Renal cortex interstitium (tissue), 11 donors: Measurements from ENCODE around the gene CEL. TPM values are rescaled to one million over a fixed set of nuclear protein-coding genes. Genes with fewer than 3 reads are reported as not detected.
"Not testable (repeated sequence)": the region's sequence is repeated elsewhere in the genome, so short reads cannot be mapped to it uniquely, and the experiment has no call there.

Source experiments
- DNase-seq, 11 donors: peaks; one replicate each; pipeline ENCODE4 v3.0.0-alpha.2; 2013; ENCODE audit warnings: low read depth in 9 of 11, low spot score in 4 of 11; ENCODE audit errors: extremely low read depth in 1 of 11
- polyA plus RNA-seq, 3 donors: library from polyadenylated mRNA; unstranded; fragments of 120-200 nt; gene quantifications; one replicate each; pipeline ENCODE4 v1.2.1, GENCODE V29; 2013; ENCODE audit not compliant: insufficient read length in 3 of 3

The CEL gene
- polyA plus RNA-seq, 3 donors: 3.3 to 4.8 (median 4.0) TPM

DNA sequence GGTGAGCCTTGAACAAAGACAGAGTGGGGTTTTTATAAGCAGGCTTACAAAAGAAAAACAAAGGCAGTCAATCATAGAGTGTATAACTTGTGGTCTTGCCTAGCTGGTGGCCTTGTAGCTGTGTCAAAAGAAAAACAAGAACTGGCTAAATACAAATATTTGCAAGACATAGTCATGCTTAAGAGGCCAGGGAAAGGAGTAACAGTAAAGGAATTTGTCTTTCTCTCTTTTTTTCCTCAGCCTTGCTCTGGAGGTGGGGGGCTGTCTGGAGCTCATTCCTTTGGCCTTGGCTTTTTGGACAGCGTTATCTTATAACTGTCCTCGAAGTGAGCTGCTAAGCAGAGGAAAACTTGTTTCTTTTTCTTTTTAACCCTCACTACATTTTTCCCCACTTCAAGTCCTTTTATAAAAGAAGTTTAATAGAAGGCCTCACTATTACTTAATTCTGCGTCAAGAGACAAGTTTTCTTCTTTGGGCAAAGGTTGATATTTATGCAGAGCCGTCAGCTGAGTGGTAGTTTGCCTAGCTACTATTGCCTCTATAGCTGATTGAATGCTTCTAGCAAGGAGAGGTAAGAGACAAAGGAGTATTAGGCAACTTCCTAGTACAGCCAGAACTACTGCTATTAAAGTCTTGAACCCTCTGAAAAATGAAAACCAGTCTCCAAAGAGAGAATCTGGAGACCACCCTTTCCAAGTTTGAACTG is 14.3 kb downstream of the CEL start:
- no peak for DNase-seq

DNA sequence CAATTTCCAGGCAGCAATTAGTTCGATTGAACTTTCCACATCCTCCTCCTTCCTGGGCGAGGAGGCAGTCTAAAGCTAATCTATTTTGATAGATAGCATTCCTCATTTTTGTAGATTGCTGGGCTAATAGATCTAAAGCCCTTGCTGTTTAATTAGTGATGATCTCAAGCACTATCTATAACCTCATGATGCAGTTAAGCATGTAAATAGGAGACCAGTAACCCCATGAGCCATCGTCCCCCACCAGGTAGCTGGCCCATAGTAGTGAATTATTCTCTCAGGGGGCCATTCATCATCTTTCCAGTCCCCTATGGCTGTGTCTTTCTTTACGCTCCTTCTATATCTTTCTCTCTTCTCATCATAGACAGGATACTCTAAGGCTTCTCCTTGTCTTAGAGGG is 14.9 kb downstream of the CEL start:
- DNase-seq: no peak

GRCh38 chr9:133078486-133078885 is 16.7 kb downstream of the CEL start:
- DNase-seq: no peak

GRCh38 chr9:133080161-133080560 is 18.4 kb downstream of the CEL start:
- no peak for DNase-seq

DNA sequence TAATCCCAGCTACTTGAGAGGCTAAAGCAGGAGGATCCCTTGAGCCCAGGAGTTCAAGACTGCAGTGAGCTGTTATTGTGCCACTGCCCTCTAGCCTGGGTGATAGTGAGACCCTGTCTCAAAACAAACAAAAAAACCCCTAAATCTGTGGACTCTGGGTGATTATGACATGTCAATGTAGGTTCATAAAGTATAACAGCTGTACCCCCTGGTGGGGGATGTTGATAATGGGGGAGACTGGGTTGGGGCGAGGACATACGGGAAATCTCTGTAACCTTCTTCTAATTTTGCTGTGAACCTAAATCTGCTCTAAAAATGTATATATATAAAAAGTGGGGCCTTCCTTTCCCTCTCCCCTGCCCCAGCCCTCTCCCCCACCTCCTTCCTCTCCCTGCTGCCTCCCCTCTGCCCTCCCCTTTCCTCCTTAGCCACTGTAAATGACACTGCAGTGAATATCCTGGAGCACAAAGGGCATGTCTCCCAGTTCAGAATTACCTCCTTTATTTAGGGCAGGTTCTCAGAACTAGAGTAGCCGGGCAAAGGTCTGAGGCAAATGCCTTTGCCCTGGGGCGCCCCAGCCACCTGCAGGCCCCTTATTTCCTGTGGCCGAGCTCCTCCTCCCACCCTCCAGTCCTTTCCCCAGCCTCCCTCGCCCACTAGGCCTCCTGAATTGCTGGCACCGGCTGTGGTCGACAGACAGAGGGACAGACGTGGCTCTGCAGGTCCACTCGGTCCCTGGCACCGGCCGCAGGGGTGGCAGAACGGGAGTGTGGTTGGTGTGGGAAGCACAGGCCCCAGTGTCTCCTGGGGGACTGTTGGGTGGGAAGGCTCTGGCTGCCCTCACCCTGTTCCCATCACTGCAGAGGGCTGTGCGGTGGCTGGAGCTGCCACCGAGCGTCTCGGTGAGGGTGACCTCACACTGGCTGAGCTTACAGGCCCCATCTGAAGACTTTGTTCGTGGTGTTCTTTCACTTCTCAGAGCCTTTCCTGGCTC is 19.3 kb downstream of the CEL start:
- DNase-seq: not testable (repeated sequence)

GRCh38 chr9:133081957-133082644 is 20.3 kb downstream of the CEL start:
- not testable (repeated sequence) for DNase-seq

DNA sequence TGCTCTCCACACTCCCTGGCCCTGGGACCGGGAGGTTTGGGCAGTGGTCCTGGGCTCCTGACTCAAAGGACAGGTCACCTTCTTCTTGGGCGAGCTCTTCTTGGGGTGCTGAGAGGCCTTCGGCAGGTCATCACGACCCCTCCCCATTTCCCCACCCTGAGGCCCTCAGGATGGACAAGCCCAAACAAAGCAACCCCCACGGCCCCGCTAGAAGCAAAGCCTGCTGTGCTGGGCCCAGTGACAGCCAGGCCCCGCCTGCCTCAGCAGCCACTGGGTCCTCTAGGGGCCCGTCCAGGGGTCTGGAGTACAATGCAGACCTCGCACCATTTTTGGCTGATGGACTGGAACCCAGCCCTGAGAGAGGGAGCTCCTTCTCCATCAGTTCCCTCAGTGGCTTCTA is 21.9 kb downstream of the CEL start:
- DNase-seq: not testable (repeated sequence)

DNA sequence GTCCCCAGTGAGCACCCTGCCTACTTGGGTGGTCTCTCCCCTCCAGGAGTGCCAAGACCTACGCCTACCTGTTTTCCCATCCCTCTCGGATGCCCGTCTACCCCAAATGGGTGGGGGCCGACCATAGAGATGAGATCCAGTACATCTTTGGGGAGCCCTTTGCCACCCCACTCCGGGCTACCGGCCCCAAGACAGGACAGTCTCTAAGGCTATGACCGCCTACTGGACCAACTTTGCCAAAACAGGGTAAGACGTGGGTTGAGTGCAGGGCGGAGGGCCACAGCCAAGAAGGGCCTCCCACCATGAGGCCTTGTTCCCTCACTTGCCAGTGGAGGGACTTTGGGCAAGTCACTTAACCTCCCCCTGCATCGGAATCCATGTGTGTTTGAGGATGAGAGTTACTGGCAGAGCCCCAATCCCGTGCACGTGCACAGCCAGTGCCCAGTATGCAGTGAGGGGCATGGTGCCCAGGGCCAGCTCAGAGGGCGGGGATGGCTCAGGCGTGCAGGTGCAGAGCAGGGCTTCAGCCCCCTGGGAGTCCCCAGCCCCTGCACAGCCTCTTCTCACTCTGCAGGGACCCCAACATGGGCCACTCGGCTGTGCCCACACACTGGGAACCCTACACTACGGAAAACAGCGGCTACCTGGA is 24.6 kb downstream of the CEL start:
- not testable (repeated sequence) for DNase-seq

DNA sequence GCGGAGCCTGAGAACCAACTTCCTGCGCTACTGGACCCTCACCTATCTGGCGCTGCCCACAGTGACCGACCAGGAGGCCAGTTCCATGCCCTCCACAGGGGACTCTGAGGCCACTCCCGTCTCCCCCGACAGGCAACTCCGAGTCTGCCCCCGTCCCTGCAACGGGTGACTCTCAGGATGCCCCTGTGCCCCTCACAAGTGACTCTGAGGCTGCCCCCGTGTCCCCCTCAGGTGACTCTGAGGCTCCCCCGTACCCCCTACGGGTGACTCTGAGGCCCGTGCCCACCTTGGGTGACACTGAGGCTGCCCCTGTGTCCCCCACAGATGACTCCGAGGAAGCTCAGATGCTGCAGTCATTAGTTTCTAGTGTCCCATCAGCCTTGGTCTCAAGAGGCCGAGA is 25.1 kb downstream of the CEL start:
- DNase-seq: no peak

DNA sequence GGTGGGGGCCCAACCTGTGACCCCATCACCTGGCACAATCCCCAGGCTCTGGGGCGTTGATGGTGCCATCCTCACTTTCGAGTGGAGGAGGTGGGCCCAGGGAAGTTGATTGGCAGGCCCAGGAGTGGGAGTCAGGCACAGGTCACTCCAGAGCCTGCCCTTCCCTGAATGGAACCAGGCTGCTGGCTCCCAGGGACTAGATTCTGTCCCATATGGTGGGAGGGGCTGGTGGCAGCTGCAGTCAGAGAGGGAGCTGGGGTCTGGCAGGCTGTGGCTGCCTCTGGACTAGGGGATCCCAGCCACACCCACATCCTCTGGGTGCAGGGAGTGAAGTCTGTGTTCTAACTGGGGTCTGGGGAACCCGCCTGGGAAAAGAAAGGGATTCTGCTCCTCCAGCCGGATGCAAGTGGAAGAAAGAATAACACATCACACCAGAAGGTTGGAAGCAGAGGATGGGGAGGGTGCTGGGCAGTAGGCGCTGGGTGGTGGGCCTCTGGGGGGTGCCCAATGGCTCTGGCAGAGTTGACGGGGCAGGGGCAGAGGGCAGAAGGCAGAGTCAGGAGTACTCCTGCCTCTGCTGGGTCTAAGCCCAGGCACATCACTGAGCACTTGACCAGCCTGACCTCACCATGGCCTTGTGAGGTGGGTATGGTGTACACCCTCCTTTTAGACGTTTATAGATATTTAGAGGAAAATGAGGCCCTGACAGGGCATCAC is 25.8 kb downstream of the CEL start:
- no peak for DNase-seq

- DNase-seq: no peak
Observed at GRCh38 chr9:133088146-133088750, 26.5 kb downstream of the CEL start.

GRCh38 chr9:133088756-133089155 is 27.0 kb downstream of the CEL start:
- no peak for DNase-seq

GRCh38 chr9:133089271-133089671 is 27.5 kb downstream of the CEL start:
- no peak for DNase-seq

- DNase-seq: no peak
Observed at GRCh38 chr9:133090187-133090586, 28.4 kb downstream of the CEL start.

GRCh38 chr9:133090752-133091385 is 29.1 kb downstream of the CEL start:
- DNase-seq: no peak

- DNase-seq: not testable (repeated sequence)
Observed at GRCh38 chr9:133094351-133094750, 32.6 kb downstream of the CEL start.

- no peak for DNase-seq
Observed at GRCh38 chr9:133094842-133095393, 33.1 kb downstream of the CEL start.
